GM19328 (cell line): Measurements from ENCODE around the gene RAD51C.
"Not testable (repeated sequence)": the region's sequence is repeated elsewhere in the genome, so short reads cannot be mapped to it uniquely, and the experiment has no call there.

Source experiments
- ATAC-seq: cut with Tn5 transposase; IDR thresholded peaks from one replicate; pipeline ENCODE4 v1.9.1; 2021; ENCODE audit warnings: mild to moderate bottlenecking, moderate library complexity; ENCODE audit not compliant: unreplicated experiment

The RAD51C gene

DNA sequence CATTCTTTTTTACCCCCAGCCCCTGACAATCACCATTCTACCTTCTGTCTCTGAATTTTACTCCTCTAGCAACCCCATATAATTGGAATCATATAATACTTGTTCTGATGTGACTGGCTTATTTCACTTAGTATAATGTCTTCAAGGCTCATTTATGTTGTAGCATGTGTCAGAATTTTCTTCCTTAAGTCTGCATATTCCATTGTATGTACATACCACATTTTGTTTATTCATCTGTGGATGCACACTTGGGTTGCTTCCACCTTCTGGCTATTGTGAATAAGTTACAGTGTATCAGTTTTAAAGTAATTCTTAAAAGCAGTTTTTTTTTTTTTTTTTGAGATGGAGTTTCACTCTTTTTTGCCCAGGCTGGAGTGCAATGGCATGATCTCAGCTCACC, 38.5 kb downstream of the RAD51C start:
- ATAC-seq: no peak

DNA sequence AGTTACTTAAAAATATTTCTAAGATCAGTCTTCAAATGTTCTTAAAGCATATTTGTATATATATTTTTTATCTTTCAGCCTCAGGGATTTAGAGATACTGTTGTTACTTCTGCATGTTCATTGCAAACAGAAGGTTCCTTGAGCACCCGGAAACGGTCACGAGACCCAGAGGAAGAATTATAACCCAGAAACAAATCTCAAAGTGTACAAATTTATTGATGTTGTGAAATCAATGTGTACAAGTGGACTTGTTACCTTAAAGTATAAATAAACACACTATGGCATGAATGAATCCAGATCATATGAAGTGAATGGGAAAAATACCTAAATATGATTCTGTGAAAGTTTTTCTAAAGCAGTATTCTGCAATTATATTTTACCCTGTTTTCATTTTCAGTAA, 41.6 kb downstream of the RAD51C start:
- no peak for ATAC-seq

DNA sequence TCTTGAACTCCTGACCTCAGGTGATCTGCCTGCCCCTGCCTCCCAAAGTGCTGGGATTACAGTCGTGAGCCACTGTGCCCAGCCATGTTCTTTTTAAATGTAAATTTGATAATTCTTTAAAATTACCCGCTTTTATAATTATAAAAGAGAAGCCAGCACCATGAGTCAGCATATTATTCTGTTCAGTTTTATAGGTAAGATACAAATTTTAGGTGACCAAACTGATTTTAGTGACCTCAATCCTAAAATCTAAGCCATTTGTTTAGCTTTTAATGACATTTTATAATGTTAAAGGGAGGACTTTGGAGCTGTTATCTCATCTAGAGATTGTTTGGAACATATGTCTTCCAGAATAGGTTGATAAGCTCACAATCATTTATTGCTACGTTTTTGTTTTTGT, 42.4 kb downstream of the RAD51C start:
- no peak for ATAC-seq

DNA sequence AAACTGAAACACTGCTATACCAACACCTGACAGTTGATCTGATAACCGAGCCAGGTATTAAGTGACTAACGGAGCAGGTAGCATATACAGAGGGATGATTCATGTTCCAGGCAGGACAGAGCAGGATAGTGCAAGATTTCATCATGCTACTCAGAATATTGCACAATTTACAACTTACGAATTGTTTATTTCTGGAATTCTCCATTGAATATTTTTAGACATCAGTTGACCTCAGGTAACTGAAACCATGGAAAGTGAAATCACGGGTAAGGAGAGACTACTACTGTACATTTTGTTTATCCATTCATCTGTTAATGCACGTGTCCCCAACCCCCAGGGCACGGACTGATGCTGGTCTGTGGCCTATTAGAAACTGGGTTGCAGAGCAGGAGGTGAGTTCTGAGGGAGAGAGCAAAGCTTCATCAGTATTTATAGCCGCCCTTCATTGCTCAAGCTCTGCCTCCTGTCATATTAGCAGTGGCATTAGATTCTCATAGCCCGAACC, 48.8 kb downstream of the RAD51C start:
- no peak for ATAC-seq

DNA sequence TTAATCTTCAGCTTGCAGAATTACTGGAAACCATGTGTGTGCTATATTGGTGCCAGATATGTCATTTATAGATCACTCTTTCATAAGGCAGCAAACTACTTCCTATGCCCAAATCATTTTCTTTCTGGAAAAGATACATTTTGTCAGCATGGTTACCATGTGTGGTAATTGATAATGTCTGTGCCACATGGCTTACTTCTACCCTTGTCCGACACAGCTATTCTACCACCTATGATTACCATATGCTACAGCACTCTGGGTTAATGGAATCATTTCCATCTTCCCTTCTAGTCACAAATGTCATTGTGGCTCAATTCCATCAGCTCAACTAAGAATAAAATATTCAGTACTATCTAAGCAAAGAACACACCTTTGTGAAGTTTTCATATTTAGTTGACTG, 55.3 kb downstream of the RAD51C start:
- no peak for ATAC-seq

DNA sequence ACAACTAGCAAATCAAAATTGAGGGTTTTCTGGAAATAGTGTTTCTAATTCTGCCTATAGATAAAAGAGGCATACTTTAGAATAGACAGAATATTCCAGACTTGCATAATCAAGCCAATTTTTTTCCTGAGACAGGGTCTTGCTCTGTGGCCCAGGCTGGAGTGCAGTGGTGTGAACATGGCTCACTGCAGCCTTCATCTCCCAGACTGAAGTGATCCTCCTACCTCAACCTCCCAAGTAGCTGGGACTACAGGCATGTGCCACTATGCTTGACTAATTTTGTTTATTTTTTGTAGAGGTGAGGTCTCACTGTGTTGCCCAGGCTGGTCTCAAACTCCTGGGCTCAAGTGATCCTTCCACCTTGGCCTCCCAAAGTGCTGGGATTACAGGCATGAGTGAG, 57.2 kb downstream of the RAD51C start:
- ATAC-seq: not testable (repeated sequence)

DNA sequence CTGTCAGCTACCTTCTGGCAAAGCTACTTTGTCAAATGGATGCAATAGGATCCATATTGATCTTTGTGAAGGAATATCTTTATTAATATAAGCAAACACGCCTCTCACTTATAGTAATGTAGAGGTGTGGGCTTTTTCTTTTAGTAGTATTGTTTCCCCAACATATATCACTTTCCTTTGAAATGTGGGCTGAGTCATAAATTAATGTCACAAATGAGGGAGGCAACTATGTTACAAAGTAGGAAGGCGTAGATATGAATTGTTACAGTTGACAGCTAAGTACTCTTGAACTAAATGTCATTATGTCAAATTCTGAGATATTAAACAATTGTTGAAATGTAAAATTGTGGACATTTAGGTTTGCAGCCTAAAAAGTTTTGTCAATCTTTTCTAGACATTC, 60.6 kb downstream of the RAD51C start:
- ATAC-seq: no peak

DNA sequence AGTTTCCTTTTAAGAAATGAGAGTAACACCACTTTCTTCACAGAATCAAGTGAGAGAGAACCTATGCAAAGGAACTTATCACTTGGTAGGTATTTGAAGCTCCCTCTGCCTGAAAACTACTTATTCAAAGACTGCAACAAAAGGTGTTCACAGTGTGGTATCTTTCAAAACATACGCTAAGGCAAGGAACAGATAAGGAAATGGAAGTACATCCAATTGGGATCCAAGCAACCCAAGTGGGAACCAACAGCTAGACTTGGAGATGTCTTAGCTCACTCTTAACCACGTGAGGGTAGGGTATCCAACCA, 62.8 kb downstream of the RAD51C start:
- ATAC-seq: no peak

DNA sequence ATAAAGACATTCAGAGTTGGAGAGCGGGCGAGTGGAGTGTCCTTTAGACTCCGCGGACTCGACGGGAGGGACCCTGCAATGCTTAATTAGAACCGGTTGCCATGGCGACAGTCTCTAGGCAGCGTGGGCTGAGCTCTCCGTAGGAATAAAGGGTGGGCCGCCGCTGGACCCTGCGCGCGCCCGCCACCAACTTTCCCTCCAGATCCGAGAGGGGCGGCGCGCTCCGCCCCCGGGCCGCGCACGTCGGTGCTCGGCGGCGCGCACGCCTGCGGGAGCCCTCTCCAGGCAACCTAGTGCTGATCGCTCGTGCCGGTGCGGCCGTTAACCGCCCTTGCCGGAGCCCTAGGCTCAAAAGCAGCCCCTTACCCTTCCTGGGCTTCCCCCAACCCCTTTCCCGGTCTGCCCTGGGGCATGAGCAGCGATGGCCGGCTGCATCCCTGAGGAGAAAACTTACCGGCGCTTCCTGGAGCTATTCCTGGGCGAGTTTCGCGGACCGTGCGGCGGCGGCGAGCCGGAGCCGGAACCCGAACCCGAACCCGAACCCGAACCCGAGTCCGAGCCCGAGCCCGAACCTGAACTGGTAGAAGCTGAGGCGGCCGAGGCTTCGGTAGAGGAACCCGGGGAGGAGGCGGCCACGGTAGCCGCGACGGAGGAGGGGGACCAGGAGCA, 63.3 kb downstream of the RAD51C start, which contains the start of gene PPM1E:
PPM1E (plus strand) TSS at position 278 of the 669 bp plus-strand sequence.
- ATAC-seq: no peak

DNA sequence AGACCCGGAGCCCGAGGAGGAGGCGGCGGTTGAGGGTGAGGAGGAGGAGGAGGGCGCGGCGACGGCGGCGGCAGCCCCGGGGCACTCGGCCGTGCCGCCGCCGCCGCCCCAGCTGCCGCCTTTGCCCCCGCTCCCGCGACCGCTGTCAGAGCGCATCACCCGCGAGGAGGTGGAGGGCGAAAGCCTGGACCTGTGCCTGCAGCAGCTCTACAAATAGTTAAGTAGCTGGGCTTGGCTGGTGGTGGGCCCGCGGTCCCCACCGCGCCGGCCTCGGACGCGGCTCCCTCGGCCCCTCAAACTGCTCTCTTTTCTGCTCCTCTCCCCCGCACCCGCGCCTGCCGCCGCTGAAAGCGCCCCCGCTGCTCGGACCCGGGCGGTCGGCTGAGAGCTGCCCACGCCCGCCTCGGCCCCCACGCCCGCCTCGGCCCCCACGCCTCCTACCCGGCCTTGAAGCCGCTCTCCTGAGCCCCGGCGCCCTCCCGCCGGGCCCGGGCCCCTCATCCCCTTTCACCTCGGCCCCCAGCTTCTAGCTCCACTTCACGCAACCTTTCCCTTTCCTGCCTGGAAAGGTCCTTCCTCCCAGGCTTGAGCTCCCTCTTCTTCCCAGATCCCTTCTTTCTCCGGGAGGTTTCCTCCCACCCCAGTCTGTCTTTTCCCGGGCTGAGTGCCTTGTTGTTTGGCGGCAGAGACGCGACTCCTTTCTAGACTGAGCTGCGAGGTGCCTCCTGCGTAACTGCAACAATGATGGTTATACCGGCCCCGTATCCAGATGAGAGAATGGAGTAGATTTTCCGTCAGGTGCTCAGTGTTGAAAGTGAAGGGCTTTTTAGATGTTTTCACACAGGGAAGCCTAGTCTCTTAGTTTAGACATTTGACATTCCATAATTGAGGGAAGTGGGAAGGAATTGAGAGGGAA, 64.1 kb downstream of the RAD51C start:
- no peak for ATAC-seq

DNA sequence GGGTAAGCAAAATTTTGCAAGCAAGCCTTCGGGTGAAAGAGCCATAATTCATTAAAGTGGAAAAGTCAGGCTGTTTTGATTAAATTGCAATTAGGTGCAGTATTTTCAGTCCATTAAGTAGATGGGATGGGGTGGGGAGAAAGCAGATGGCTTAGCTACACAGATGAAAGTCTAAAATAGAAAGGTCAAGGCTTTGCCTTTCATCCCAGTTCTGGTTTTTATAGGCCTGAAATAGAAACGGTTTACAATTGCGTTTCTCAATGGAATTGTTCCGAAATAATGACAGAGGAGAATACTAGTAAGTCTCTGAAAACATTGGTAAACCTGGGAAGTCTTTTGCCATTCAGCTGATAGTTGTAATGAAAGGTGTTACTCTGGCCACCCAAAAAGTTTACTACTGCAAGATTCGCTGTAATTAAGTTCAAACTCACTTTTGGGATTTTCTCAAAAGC, 64.8 kb downstream of the RAD51C start:
- ATAC-seq: no peak

DNA sequence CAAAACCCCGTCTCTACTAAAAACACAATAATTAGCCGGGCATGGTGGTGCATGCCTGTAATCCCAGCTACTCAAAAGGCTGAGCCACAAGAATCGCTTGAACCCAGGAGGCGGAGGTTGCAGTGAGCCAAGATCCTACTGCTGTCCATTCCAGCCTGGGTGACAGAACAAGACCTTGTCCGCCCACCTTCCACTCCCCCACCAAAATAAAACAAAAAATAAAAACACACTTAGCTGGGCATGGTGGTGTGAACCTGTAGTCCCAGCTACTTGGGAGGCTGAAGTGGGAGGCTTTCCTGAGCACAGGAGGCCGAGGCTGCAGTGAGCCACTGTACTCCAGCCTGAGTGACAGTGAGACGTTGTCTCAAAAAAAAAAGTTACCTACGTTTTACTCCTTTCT, 66.5 kb downstream of the RAD51C start:
- ATAC-seq: no peak

DNA sequence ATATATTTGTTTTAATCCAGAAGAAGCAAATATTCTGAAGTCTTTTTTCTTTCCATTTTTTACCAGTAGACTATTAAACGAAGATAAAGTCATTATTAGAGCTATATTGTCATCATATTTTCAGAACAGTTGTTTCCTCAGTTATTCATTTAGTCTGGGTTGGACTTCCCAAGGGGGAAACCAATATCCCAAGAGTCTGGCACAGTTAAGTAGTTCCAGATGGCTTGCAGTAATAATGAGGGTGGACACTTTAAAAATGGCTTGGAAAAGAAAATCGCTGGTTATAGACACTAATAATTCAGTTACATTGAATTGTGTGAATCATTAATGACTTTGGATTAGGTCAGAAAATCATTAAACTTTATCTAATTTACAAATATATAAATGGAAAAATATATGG, 67.1 kb downstream of the RAD51C start:
- ATAC-seq: no peak

DNA sequence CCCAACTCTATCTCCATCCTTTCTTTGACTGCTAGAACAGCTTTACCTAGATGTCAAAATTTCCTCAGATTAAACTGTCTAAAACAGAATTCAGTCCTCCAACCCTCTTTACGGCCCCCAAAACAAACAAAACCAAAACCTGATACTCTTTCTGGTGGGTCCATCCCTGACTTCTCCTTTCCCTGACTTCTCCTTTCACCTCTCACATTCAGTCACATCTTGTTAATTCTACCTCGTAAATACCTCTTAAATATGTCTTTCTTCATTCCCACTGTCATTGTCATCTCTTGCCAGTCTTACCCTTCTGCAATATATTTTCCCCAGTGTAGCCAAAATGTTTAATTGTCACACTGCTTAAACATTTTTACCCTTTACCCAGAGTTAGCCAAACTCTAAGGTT, 67.8 kb downstream of the RAD51C start:
- ATAC-seq: no peak

DNA sequence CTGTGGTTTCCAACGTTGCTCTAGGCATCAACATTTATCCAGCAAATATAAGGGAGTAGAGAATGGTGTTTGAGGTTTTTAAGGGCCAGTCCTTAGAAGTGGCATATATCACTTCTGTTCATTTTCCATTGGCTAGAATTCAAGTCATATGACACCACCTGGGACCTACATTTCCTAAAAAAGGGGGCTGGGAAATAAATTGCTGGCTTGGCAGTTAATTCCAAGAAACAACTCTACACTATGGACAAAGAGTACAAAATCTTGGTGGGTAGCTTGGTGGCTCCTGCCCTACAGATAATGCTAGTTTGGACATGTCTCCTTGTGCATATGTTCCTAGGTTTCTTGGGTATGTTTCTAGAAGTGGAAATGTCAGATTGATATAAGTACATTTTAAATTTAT, 70.9 kb downstream of the RAD51C start:
- no peak for ATAC-seq

DNA sequence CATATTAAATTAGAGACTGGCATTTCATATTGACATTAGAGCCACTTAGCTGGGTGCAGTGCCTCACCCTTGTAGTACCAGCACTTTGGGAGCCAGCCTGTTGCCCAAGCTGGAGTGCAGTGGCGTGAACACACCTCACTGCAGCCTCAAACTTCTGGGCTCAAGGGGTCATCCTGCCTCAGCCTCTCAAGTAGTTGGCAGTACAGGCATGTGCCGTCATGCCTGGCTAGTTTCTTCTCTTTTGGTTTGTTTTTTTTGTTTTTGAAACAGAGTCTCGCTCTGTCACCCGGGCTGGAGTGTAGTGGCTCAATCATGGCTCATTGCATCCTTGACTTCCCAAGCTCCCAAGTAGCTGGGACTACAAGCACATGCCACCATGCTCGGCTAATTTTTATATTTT, 72.0 kb downstream of the RAD51C start:
- ATAC-seq: no peak

DNA sequence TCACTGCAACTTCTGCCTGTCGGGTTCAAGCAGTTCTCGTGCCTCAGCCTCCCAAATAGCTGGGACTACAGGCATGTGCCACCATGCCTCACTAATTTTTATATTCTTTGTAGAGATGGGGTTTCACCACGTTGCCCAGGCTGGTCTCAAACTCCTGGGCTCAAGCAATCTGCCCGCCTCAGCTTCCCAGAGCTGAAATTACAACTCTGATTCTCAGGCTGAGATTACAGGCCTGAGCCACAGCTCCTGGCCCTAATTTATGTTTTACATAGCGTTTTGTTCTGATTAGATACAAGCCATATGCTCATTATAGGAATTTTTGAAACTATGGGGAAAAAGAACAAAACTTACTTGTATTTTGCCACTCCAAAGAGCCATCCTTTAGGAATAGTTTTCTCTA, 86.1 kb downstream of the RAD51C start:
- not testable (repeated sequence) for ATAC-seq

DNA sequence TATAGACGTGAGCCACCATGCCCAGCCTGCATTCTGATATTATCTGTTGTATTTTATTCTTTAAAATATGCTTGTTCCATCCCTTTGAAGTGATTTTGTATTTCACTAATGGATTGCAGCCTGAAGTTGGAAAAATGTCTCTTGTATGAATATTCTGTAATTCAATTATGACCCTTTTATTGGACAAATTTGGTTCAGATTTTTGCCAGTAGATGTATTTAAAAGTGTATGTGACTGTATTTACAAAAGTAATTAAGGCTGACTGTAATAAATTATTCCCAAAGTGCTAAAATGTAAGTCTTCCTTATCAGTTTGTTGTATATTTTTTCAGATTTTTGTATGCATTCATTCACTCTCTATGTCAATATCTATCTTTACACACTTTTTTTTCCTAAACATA, 87.0 kb downstream of the RAD51C start:
- no peak for ATAC-seq

DNA sequence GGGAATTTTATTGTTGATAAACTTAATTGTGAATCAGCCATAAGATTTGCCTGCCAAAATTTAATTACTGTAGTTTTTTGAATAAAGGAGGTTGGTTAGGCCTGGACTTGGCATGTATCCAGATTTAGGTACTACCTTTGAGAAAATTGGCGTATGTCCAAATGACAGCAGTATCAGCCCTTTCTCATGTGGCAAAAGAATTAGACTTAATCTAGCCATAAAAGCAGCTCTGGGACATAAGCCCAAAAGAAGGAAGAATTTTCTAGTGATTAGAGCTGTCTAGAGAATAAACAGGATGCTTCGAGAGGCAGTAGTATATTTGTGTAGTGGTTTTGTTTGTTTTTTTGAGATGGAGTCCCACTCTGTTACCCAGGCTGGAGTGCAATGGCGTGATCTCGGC, 91.0 kb downstream of the RAD51C start:
- ATAC-seq: no peak

DNA sequence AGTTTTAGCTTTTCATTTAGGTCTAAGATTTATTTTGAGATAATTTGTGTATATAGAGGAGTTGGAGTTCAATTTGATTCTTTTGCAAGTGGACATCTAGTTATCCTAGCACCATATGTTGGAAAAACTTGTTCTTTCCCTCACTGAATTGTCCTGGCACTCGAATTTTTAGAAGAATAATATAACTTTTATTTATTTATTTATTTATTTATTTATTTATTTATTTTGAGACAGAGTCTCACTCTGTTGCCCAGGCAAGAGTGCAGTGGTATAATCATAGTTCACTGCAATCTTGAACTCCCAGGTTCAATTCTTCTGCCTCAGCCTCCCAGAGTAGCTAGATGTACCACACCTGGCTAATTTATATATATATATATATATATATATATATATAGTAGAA, 92.7 kb downstream of the RAD51C start:
- no peak for ATAC-seq
